ENCODE data around the gene PRR14. TPM values are rescaled to one million over a fixed set of nuclear protein-coding genes. Genes with fewer than 3 reads are reported as not detected.

PRR14 gene
- total and polyA plus RNA-seq, 2 experiments from 2014 or later, result 6.6 to 18.7 TPM

GRCh38 chr16:30667361-30667905, 16.7 kb downstream of the PRR14 start:
- DNase-seq (ENCODE audit: low spot score), result no peak
- H3K4me3 ChIP-seq, result no peak overlapping the region
- H2AFZ ChIP-seq, result no peak overlapping the region
- H3K79me2 ChIP-seq, result peaks cover 24% of the 10 kb centered on the region
- H3K9me2 ChIP-seq (replicated peaks; ENCODE audit: insufficient read depth), result no peaks in the 10 kb centered on the region
- H3K27ac ChIP-seq, result no peak overlapping the region
- H3K4me1 ChIP-seq (ENCODE audit: insufficient read depth), result no peaks in the 10 kb centered on the region
- no peak for TF ChIP-seq EZH2phosphoT487 (IDR thresholded peaks at IDR 0.05; ENCODE audit: low read depth, severe bottlenecking, unreplicated experiment)
- TF ChIP-seq CTCF (IDR thresholded peaks at IDR 0.05; ENCODE audit: poor library complexity), result no peak
- no peak for TF ChIP-seq EZH2 (IDR thresholded peaks at IDR 0.05; ENCODE audit: borderline replicate concordance)
- peaks cover 36% of the 10 kb centered on the region for H4K20me1 ChIP-seq (ENCODE audit: insufficient read depth, poor library complexity, severe bottlenecking)
- H3K4me2 ChIP-seq, result no peak overlapping the region
- no peaks in the 10 kb centered on the region for H3K9me3 ChIP-seq (ENCODE audit: low read depth)
- 97% methylated on average over 10 of the region's 11 CpGs for WGBS (ENCODE audit: low lambda C conversion rate, missing lambda C conversion rate)
- H3K27me3 ChIP-seq, result no peaks in the 10 kb centered on the region
- no peaks in the 10 kb centered on the region for H3K36me3 ChIP-seq (replicated peaks; ENCODE audit: insufficient read depth, low read depth)

- Histone ChIP-seq H3K4me3 (no peak overlapping the region), H3K27me3 (no peaks in the 10 kb centered on the region), H3K9me3 (ENCODE audit: low read depth) (no peaks in the 10 kb centered on the region), H3K4me1 (ENCODE audit: insufficient read depth) (no peaks in the 10 kb centered on the region), H3K27ac (no peak overlapping the region), H3K36me3 (replicated peaks; ENCODE audit: insufficient read depth, low read depth) (no peaks in the 10 kb centered on the region), H3K4me2 (no peak overlapping the region), H3K9me2 (replicated peaks; ENCODE audit: insufficient read depth) (no peaks in the 10 kb centered on the region), H3K79me2 (peaks cover 15% of the 10 kb centered on the region), H2AFZ (no peak overlapping the region), H4K20me1 (ENCODE audit: insufficient read depth, poor library complexity, severe bottlenecking) (peaks cover 26% of the 10 kb centered on the region)
- 93% methylated on average over 12 of the region's 12 CpGs for WGBS (ENCODE audit: low lambda C conversion rate, missing lambda C conversion rate)
- DNase-seq (ENCODE audit: low spot score), result no peak
- TF ChIP-seq EZH2phosphoT487 (IDR thresholded peaks at IDR 0.05; ENCODE audit: low read depth, severe bottlenecking, unreplicated experiment) (no peak), CTCF (IDR thresholded peaks at IDR 0.05; ENCODE audit: poor library complexity) (no peak), EZH2 (IDR thresholded peaks at IDR 0.05; ENCODE audit: borderline replicate concordance) (no peak)
These were observed 17.6 kb downstream of the PRR14 start for GRCh38 chr16:30668393-30668792.

- no peaks in the 10 kb centered on the region for H3K9me2 ChIP-seq (replicated peaks; ENCODE audit: insufficient read depth)
- WGBS (ENCODE audit: low lambda C conversion rate, missing lambda C conversion rate), result 96% methylated on average over 38 of the region's 41 CpGs
- H3K27me3 ChIP-seq, result no peaks in the 10 kb centered on the region
- H3K36me3 ChIP-seq (replicated peaks; ENCODE audit: insufficient read depth, low read depth), result no peaks in the 10 kb centered on the region
- no peak overlapping the region for H3K4me2 ChIP-seq
- H4K20me1 ChIP-seq (ENCODE audit: insufficient read depth, poor library complexity, severe bottlenecking), result peaks cover 18% of the 10 kb centered on the region
- no peak for DNase-seq (ENCODE audit: low spot score)
- no peaks in the 10 kb centered on the region for H3K9me3 ChIP-seq (ENCODE audit: low read depth)
- H3K4me1 ChIP-seq (ENCODE audit: insufficient read depth), result no peaks in the 10 kb centered on the region
- no peak overlapping the region for H3K27ac ChIP-seq
- peaks cover 10% of the 10 kb centered on the region for H3K79me2 ChIP-seq
- TF ChIP-seq CTCF (IDR thresholded peaks at IDR 0.05; ENCODE audit: poor library complexity) (no peak), EZH2 (IDR thresholded peaks at IDR 0.05; ENCODE audit: borderline replicate concordance) (no peak), EZH2phosphoT487 (IDR thresholded peaks at IDR 0.05; ENCODE audit: low read depth, severe bottlenecking, unreplicated experiment) (no peak)
- H3K4me3 ChIP-seq, result no peak overlapping the region
- H2AFZ ChIP-seq, result no peak overlapping the region
These were observed 18.5 kb downstream of the PRR14 start for GRCh38 chr16:30669026-30669902.
